ENCODE data around the gene PPP2R3A. TPM values are rescaled to one million over a fixed set of nuclear protein-coding genes. Genes with fewer than 3 reads are reported as not detected.
A peak's percentile ranks its signal among the peaks of the same experiment; 100 is the strongest.
"Not testable (repeated sequence)": the region's sequence is repeated elsewhere in the genome, so short reads cannot be mapped to it uniquely, and the experiment has no call there.

The PPP2R3A gene
- total RNA-seq, 5 donors from 2014 or later (not counting 1 experiment from before 2014, with no cell fraction given) = 0.19 to 0.95 (median 0.30) TPM

- H3K27me3 ChIP-seq (replicated peaks in 1 of 2; ENCODE audit: control insufficient read depth in 2 of 2, extremely low read depth in 1 of 2, insufficient read depth in 2 of 2, low read length in 1 of 2) = no peaks in the 10 kb centered on the region
- H3K4me1 Mint-ChIP-seq = peaks cover 75 to 83% (median 78%) of the 10 kb centered on the region in 3 donors
- DNase-seq (no peak), ATAC-seq (replicated peaks in 1 of 4) (no peak)
- H3K4me3 ChIP-seq (ENCODE audit: control insufficient read depth in 1 of 2, extremely low read depth in 1 of 2, low read length in 1 of 2) = no peak overlapping the region
- peaks cover 23% of the 10 kb centered on the region for H3K36me3 Mint-ChIP-seq
- peaks cover 21 to 24% of the 10 kb centered on the region in 2 experiments for H3K4me1 ChIP-seq (ENCODE audit: control insufficient read depth in 1 of 2, extremely low read depth in 1 of 2, insufficient read depth in 2 of 2, low read length in 2 of 2)
- H3K27ac Mint-ChIP-seq = no peak overlapping the region
- ChIA-PET POLR2A (no interaction called here), CTCF (no interaction called here)
- H3K9me3 ChIP-seq = no peaks in the 10 kb centered on the region
- H3K9me3 Mint-ChIP-seq = no peaks in the 10 kb centered on the region
- no peak overlapping the region for H3K27ac ChIP-seq (ENCODE audit: low read length)
- no peaks in the 10 kb centered on the region for H3K36me3 ChIP-seq (ENCODE audit: control insufficient read depth in 2 of 2, extremely low read depth in 1 of 2, insufficient read depth in 1 of 2, low read length in 1 of 2)
- no peak overlapping the region for H3K4me3 Mint-ChIP-seq
- no peaks in the 10 kb centered on the region for H3K27me3 Mint-ChIP-seq
- WGBS (ENCODE audit: insufficient coverage) = 96% methylated on average over 4 of the region's 7 CpGs
Measured at GRCh38 chr3:136162322-136162721, 196.8 kb downstream of the PPP2R3A start.

- H3K4me3 Mint-ChIP-seq = peak overlapping the region in 1 of 3 donors; percentile 41
- H3K9me3 Mint-ChIP-seq; H3K9me3 ChIP-seq; POLR2A ChIA-PET; H3K27me3 ChIP-seq (replicated peaks in 1 of 2; ENCODE audit: control insufficient read depth in 2 of 2, extremely low read depth in 1 of 2, insufficient read depth in 2 of 2, low read length in 1 of 2); H3K4me3 ChIP-seq (ENCODE audit: control insufficient read depth in 1 of 2, extremely low read depth in 1 of 2, low read length in 1 of 2); H3K27me3 Mint-ChIP-seq; H3K36me3 ChIP-seq (ENCODE audit: control insufficient read depth in 2 of 2, extremely low read depth in 1 of 2, insufficient read depth in 1 of 2, low read length in 1 of 2); H3K27ac ChIP-seq (ENCODE audit: low read length); DNase-seq: not testable (repeated sequence)
- peaks cover 76 to 83% (median 80%) of the 10 kb centered on the region in 3 donors for H3K4me1 Mint-ChIP-seq
- CTCF ChIA-PET = interaction anchor here in 1 of 2 donors (0.7 kb wide), 1 partner anchor 26 kb away, joined by 9 read pairs; no protein-coding TSS in a partner anchor
- H3K27ac Mint-ChIP-seq = peak overlapping the region; percentile 18 to 34
- peaks cover 14% of the 10 kb centered on the region for H3K36me3 Mint-ChIP-seq
- ATAC-seq (replicated peaks in 1 of 4) = peak in 2 of 4 experiments; percentile 27 to 38
- H3K4me1 ChIP-seq (ENCODE audit: control insufficient read depth in 1 of 2, extremely low read depth in 1 of 2, insufficient read depth in 2 of 2, low read length in 2 of 2) = peaks cover 22 to 32% of the 10 kb centered on the region in 2 experiments
Measured at GRCh38 chr3:136163607-136164006, 198.1 kb downstream of the PPP2R3A start.

- no peak overlapping the region for H3K27ac Mint-ChIP-seq
- H3K4me1 Mint-ChIP-seq = peaks cover 66 to 78% (median 72%) of the 10 kb centered on the region in 3 donors
- H3K36me3 ChIP-seq (ENCODE audit: control insufficient read depth in 2 of 2, extremely low read depth in 1 of 2, insufficient read depth in 1 of 2, low read length in 1 of 2) = no peaks in the 10 kb centered on the region
- no peaks in the 10 kb centered on the region for H3K27me3 Mint-ChIP-seq
- H3K27ac ChIP-seq (ENCODE audit: low read length) = no peak overlapping the region
- ATAC-seq (replicated peaks in 1 of 4) (no peak), DNase-seq (no peak)
- POLR2A ChIA-PET = no interaction called here
- WGBS (ENCODE audit: insufficient coverage) = no CpG with 5 or more reads among the region's 3 CpGs
- H3K4me1 ChIP-seq (ENCODE audit: control insufficient read depth in 1 of 2, extremely low read depth in 1 of 2, insufficient read depth in 2 of 2, low read length in 2 of 2) = peaks cover 28 to 31% of the 10 kb centered on the region in 2 experiments
- no peaks in the 10 kb centered on the region for H3K27me3 ChIP-seq (replicated peaks in 1 of 2; ENCODE audit: control insufficient read depth in 2 of 2, extremely low read depth in 1 of 2, insufficient read depth in 2 of 2, low read length in 1 of 2)
- H3K4me3 ChIP-seq (ENCODE audit: control insufficient read depth in 1 of 2, extremely low read depth in 1 of 2, low read length in 1 of 2) = no peak overlapping the region
- peaks cover 1% of the 10 kb centered on the region for H3K36me3 Mint-ChIP-seq
- H3K9me3 ChIP-seq = no peaks in the 10 kb centered on the region
- H3K9me3 Mint-ChIP-seq = no peaks in the 10 kb centered on the region
- CTCF ChIA-PET = no interaction called here
- peak overlapping the region in 1 of 3 donors; percentile 49 for H3K4me3 Mint-ChIP-seq
Measured at GRCh38 chr3:136166507-136166906, 201.0 kb downstream of the PPP2R3A start.

DNA sequence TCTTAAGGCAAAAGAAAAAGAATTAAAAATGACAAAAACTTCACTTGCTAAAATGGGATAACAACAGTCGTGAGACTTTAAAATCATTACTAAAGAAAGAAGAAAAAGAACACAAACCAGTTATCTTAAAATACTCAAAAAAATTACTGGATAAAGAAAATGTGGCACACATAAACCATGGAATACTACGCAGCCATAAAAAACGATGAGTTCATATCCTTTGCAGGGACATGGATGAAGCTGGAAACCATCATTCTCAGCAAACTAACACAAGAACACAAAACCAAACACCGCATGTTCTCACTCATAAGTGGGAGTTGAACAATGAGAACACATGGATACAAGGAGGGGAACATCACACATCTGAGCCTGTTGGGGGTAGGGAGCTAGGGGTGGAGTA lies 202.7 kb downstream of the PPP2R3A start:
- no CpG with 5 or more reads among the region's 4 CpGs for WGBS (ENCODE audit: insufficient coverage)
- not testable (repeated sequence) for DNase-seq; H3K27me3 ChIP-seq (replicated peaks in 1 of 2; ENCODE audit: control insufficient read depth in 2 of 2, extremely low read depth in 1 of 2, insufficient read depth in 2 of 2, low read length in 1 of 2); ATAC-seq (replicated peaks in 1 of 4); H3K9me3 Mint-ChIP-seq; H3K27me3 Mint-ChIP-seq; H3K36me3 Mint-ChIP-seq; H3K9me3 ChIP-seq; H3K4me3 ChIP-seq (ENCODE audit: control insufficient read depth in 1 of 2, extremely low read depth in 1 of 2, low read length in 1 of 2); H3K36me3 ChIP-seq (ENCODE audit: control insufficient read depth in 2 of 2, extremely low read depth in 1 of 2, insufficient read depth in 1 of 2, low read length in 1 of 2); H3K27ac ChIP-seq (ENCODE audit: low read length)
- ChIA-PET CTCF (interaction anchor here in 1 of 2 donors (1.0 kb wide), 1 partner anchor 29 kb away, joined by 4 read pairs; no protein-coding TSS in a partner anchor), POLR2A (interaction anchor here in 1 of 2 donors (0.7 kb wide), 2 partner anchors 20 to 97 kb away, joined by 3 to 5 read pairs; no protein-coding TSS in a partner anchor)
- H3K4me1 ChIP-seq (ENCODE audit: control insufficient read depth in 1 of 2, extremely low read depth in 1 of 2, insufficient read depth in 2 of 2, low read length in 2 of 2) = peaks cover 36 to 37% of the 10 kb centered on the region in 2 experiments
- peak overlapping the region in 2 of 3 donors; percentile 48 to 66 for H3K4me3 Mint-ChIP-seq
- H3K27ac Mint-ChIP-seq = peak overlapping the region in 1 of 2 donors; percentile 60
- peaks cover 56 to 64% (median 61%) of the 10 kb centered on the region in 3 donors for H3K4me1 Mint-ChIP-seq

DNA sequence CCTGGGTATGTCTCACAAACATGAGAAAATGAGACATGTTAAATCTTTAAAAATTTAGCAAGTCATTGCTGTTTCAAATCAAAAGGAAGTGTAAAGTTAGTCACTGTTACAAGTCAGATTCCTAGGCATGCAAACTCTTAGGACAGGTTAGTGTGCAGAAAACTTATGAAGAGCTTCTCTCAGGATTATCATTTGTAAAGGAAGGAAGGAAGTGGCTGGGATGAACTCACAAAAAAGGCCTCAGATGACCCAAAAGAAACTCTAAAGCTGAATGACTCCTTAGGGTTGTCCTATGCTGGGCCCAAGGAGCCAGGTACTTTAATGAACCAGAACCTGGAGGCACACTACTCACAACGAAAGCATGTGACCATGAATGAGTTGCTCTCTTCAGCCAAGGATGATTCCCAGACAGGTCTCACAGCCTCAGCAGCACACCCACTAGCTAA lies 205.6 kb downstream of the PPP2R3A start:
- Mint-ChIP-seq H3K9me3 (no peaks in the 10 kb centered on the region), H3K27ac (peak overlapping the region; percentile 17 to 68), H3K36me3 (peaks cover 3% of the 10 kb centered on the region), H3K4me3 (no peak overlapping the region), H3K4me1 (peaks cover 45 to 48% (median 46%) of the 10 kb centered on the region in 3 donors), H3K27me3 (no peaks in the 10 kb centered on the region)
- Histone ChIP-seq H3K36me3 (ENCODE audit: control insufficient read depth in 2 of 2, extremely low read depth in 1 of 2, insufficient read depth in 1 of 2, low read length in 1 of 2) (no peaks in the 10 kb centered on the region), H3K27me3 (replicated peaks in 1 of 2; ENCODE audit: control insufficient read depth in 2 of 2, extremely low read depth in 1 of 2, insufficient read depth in 2 of 2, low read length in 1 of 2) (no peaks in the 10 kb centered on the region), H3K9me3 (no peaks in the 10 kb centered on the region), H3K4me3 (ENCODE audit: control insufficient read depth in 1 of 2, extremely low read depth in 1 of 2, low read length in 1 of 2) (no peak overlapping the region), H3K27ac (ENCODE audit: low read length) (no peak overlapping the region), H3K4me1 (ENCODE audit: control insufficient read depth in 1 of 2, extremely low read depth in 1 of 2, insufficient read depth in 2 of 2, low read length in 2 of 2) (peaks cover 26 to 42% of the 10 kb centered on the region in 2 experiments)
- WGBS (ENCODE audit: insufficient coverage) = 67% methylated on average over 1 of the region's 1 CpG
- ATAC-seq (replicated peaks in 1 of 4) (peak in 2 of 4 experiments; percentile 39 to 48), DNase-seq (no peak)
- ChIA-PET CTCF (no interaction called here), POLR2A (interaction anchor here in 1 of 2 donors (0.5 to 0.6 kb wide), 2 partner anchors 23 to 427 kb away, joined by 3 read pairs; no protein-coding TSS in a partner anchor)

- Histone ChIP-seq H3K36me3 (ENCODE audit: control insufficient read depth in 2 of 2, extremely low read depth in 1 of 2, insufficient read depth in 1 of 2, low read length in 1 of 2) (no peaks in the 10 kb centered on the region), H3K27me3 (replicated peaks in 1 of 2; ENCODE audit: control insufficient read depth in 2 of 2, extremely low read depth in 1 of 2, insufficient read depth in 2 of 2, low read length in 1 of 2) (no peaks in the 10 kb centered on the region), H3K4me1 (ENCODE audit: control insufficient read depth in 1 of 2, extremely low read depth in 1 of 2, insufficient read depth in 2 of 2, low read length in 2 of 2) (peaks cover 17 to 54% of the 10 kb centered on the region in 2 experiments), H3K4me3 (ENCODE audit: control insufficient read depth in 1 of 2, extremely low read depth in 1 of 2, low read length in 1 of 2) (no peak overlapping the region), H3K9me3 (no peaks in the 10 kb centered on the region), H3K27ac (ENCODE audit: low read length) (no peak overlapping the region)
- ATAC-seq (replicated peaks in 1 of 4) = no peak
- Mint-ChIP-seq H3K27ac (peak overlapping the region; percentile 30 to 56), H3K9me3 (no peaks in the 10 kb centered on the region), H3K4me1 (peaks cover 39 to 44% (median 42%) of the 10 kb centered on the region in 3 donors), H3K36me3 (peaks cover 3% of the 10 kb centered on the region), H3K4me3 (peak overlapping the region in 1 of 3 donors; percentile 13), H3K27me3 (no peaks in the 10 kb centered on the region)
- CTCF ChIA-PET = interaction anchor here (0.5 to 1.2 kb wide), 2 partner anchors 7 to 1682 kb away, joined by 3 to 8 read pairs; no protein-coding TSS in a partner anchor
- POLR2A ChIA-PET = interaction anchor here in 1 of 2 donors (0.5 kb wide), 2 partner anchors 19 to 354 kb away, joined by 3 to 5 read pairs; no protein-coding TSS in a partner anchor
- no peak for DNase-seq
Measured at GRCh38 chr3:136173939-136174490, 208.5 kb downstream of the PPP2R3A start.

Measured in T-cell (primary cell).